22Rv1 (cell line): ENCODE results near the gene GPAT2.

Experiments
- ZFX ChIP-seq: fragments of 450-650 bp; IDR thresholded peaks from 2 replicates; pipeline ENCODE4 v1.6.1; 2017; ENCODE audit warnings: antibody characterized with exemption, borderline replicate concordance
- TF ChIP-seq, protein P1 (sequence below): fragments of 450-650 bp; IDR thresholded peaks from 2 replicates; pipeline ENCODE4 v1.5.1; 2017; ENCODE audit warnings: mild to moderate bottlenecking

DNA sequence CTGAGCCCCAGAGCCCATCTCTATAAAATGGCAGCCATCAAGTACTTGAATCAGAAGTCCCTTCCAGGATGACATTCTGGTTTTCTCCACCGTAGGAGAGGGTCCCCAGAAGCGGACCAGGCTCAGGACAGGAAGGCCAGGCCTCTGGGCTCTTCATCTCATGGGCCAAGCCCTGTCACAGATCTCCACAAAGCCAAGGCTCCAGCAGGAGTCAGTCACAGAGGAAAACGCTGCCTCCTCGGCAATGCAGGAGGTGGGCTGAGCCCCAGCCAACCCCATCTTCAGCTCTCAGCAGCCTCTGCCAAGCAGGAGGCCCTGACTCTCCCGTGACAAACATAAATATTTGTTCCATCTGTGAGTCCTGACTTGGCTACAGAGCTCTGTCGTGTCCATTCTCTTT, 39.4 kb upstream of the GPAT2 start:
- TF ChIP-seq, protein P1, sequence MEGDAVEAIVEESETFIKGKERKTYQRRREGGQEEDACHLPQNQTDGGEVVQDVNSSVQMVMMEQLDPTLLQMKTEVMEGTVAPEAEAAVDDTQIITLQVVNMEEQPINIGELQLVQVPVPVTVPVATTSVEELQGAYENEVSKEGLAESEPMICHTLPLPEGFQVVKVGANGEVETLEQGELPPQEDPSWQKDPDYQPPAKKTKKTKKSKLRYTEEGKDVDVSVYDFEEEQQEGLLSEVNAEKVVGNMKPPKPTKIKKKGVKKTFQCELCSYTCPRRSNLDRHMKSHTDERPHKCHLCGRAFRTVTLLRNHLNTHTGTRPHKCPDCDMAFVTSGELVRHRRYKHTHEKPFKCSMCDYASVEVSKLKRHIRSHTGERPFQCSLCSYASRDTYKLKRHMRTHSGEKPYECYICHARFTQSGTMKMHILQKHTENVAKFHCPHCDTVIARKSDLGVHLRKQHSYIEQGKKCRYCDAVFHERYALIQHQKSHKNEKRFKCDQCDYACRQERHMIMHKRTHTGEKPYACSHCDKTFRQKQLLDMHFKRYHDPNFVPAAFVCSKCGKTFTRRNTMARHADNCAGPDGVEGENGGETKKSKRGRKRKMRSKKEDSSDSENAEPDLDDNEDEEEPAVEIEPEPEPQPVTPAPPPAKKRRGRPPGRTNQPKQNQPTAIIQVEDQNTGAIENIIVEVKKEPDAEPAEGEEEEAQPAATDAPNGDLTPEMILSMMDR, result no peak
- no peak for TF ChIP-seq ZFX
